OCI-LY1 (cell line): ENCODE data around the gene COL12A1.

ENCODE experiments used
- CTCF ChIP-seq: fragments of 200-600 bp; sonication (generic), shearing (Covaris generic); IDR thresholded peaks from 2 replicates; pipeline ENCODE4 v1.5.1; 2017; ENCODE audit warnings: mild to moderate bottlenecking, antibody characterized with exemption, low read length, moderate library complexity, mixed read lengths
- EZH2 ChIP-seq: fragments of 200-600 bp; sonication (generic), shearing (Covaris generic); IDR thresholded peaks from 2 replicates; pipeline ENCODE4 v1.8.0; 2017; ENCODE audit warnings: borderline replicate concordance, mixed run types, mild to moderate bottlenecking, antibody characterized with exemption, low read length, moderate library complexity, mixed read lengths

GRCh38 chr6:75243333-75244062 lies 37.6 kb upstream of the COL12A1 start, which contains the start of gene COX7A2:
- no peak for TF ChIP-seq CTCF
- no peak for TF ChIP-seq EZH2
